CD14-positive monocyte (primary cell): ENCODE data around the gene GRIK4. TPM values are rescaled to one million over a fixed set of nuclear protein-coding genes. Genes with fewer than 3 reads are reported as not detected.

Experiments used
- DNase-seq, 3 donors: peaks; one replicate each; pipeline ENCODE4 v3.0.0-alpha.2; 2011 to 2022
- H2AFZ ChIP-seq: 2 replicates; pipeline ENCODE4 v1.6.0; 2012; ENCODE audit warnings: mild to moderate bottlenecking, low read depth, low read length, inconsistent platforms; ENCODE audit not compliant: insufficient read depth, poor library complexity, severe bottlenecking
- H3K27ac ChIP-seq, 2 donors: 1 replicate in 1 of 2; 2 replicates in 1 of 2; pipeline ENCODE4 v1.5.1; 2012 to 2013; ENCODE audit warnings: low read length in 2 of 2, control low read depth in 1 of 2, inconsistent platforms in 1 of 2, low read depth in 1 of 2, mild to moderate bottlenecking in 1 of 2
- H3K27me3 ChIP-seq, 2 donors: one replicate each; pipeline versions ENCODE4 v1.6.0 to v1.6.1; 2011 to 2013; ENCODE audit warnings: low read length in 2 of 2; ENCODE audit not compliant: control insufficient read depth in 2 of 2, insufficient read depth in 2 of 2
- H3K36me3 ChIP-seq, 2 donors: replicated peaks in 1 of 2; 1 replicate in 1 of 2; 2 replicates in 1 of 2; pipeline versions ENCODE4 v1.5.1 to v1.6.1; 2012 to 2013; ENCODE audit warnings: low read length in 2 of 2, control low read depth in 1 of 2, inconsistent platforms in 1 of 2, mild to moderate bottlenecking in 1 of 2; ENCODE audit not compliant: insufficient read depth in 2 of 2, control insufficient read depth in 1 of 2
- H3K4me1 ChIP-seq, 2 donors: 1 replicate in 1 of 2; 2 replicates in 1 of 2; pipeline versions ENCODE4 v1.5.1 to v1.6.1; 2012 to 2013; ENCODE audit warnings: low read length in 2 of 2, control low read depth in 1 of 2, inconsistent platforms in 1 of 2, mild to moderate bottlenecking in 1 of 2, moderate library complexity in 1 of 2; ENCODE audit not compliant: insufficient read depth in 2 of 2, control insufficient read depth in 1 of 2
- H3K4me2 ChIP-seq: replicated peaks from 2 replicates; pipeline ENCODE3; 2012; ENCODE audit warnings: low read length, moderate library complexity, mild to moderate bottlenecking; ENCODE audit not compliant: poor library complexity, severe bottlenecking; ENCODE audit errors: extremely low read depth
- H3K4me3 ChIP-seq, 3 experiments: fragments of 200-600 bp in 1 of 3; sonication (generic) in 1 of 3; replicated peaks in 1 of 3; 1 replicate in 2 of 3; 2 replicates in 1 of 3; pipeline ENCODE4 v1.5.1; 2011 to 2013; ENCODE audit warnings: low read length in 3 of 3, mild to moderate bottlenecking in 3 of 3, control low read depth in 2 of 3, low read depth in 2 of 3, inconsistent platforms in 1 of 3, moderate library complexity in 1 of 3
- H3K79me2 ChIP-seq: 2 replicates; pipeline ENCODE4 v1.6.0; 2012; ENCODE audit warnings: mild to moderate bottlenecking, control low read depth, inconsistent platforms, low read length, moderate library complexity; ENCODE audit not compliant: insufficient read depth
- H3K9ac ChIP-seq: 2 replicates; pipeline ENCODE4 v1.6.0; 2017; ENCODE audit warnings: low read length, mild to moderate bottlenecking; ENCODE audit not compliant: insufficient read depth, poor library complexity, severe bottlenecking
- H3K9me3 ChIP-seq, 2 donors: replicated peaks in 1 of 2; 1 replicate in 1 of 2; 2 replicates in 1 of 2; pipeline versions ENCODE4 v1.5.1 to v1.6.1; 2012 to 2013; ENCODE audit warnings: low read length in 2 of 2, control low read depth in 1 of 2; ENCODE audit not compliant: control insufficient read depth in 1 of 2, insufficient read depth in 1 of 2
- H4K20me1 ChIP-seq: 2 replicates; pipeline ENCODE4 v1.6.0; 2012; ENCODE audit warnings: mild to moderate bottlenecking, low read length, control low read depth, moderate library complexity; ENCODE audit not compliant: insufficient read depth
- H3K27ac Mint-ChIP-seq, 7 donors: one replicate each; pipeline ENCODE4 v1.8.0; 2020; ENCODE audit warnings: mild to moderate bottlenecking in 7 of 7, mixed read lengths in 7 of 7, moderate library complexity in 6 of 7, inconsistent platforms in 2 of 7
- H3K27me3 Mint-ChIP-seq, 3 donors: one replicate each; pipeline ENCODE4 v1.8.0; 2021 to 2022; ENCODE audit warnings: low read depth in 3 of 3, mild to moderate bottlenecking in 3 of 3, mixed read lengths in 3 of 3, moderate library complexity in 3 of 3, inconsistent platforms in 1 of 3
- H3K36me3 Mint-ChIP-seq, 2 donors: one replicate each; pipeline ENCODE4 v1.8.0; 2020; ENCODE audit warnings: mixed read lengths in 2 of 2, inconsistent platforms in 1 of 2, mild to moderate bottlenecking in 1 of 2
- H3K4me1 Mint-ChIP-seq: one replicate; pipeline ENCODE4 v1.8.0; 2020; ENCODE audit warnings: mild to moderate bottlenecking, mixed read lengths
- H3K4me3 Mint-ChIP-seq, 2 donors: one replicate each; pipeline ENCODE4 v1.8.0; 2020; ENCODE audit warnings: mild to moderate bottlenecking in 2 of 2, mixed read lengths in 2 of 2, moderate library complexity in 1 of 2
- H3K9me3 Mint-ChIP-seq, 7 donors: one replicate each; pipeline ENCODE4 v1.8.0; 2020 to 2022; ENCODE audit warnings: mixed read lengths in 7 of 7, mild to moderate bottlenecking in 6 of 7, moderate library complexity in 6 of 7, inconsistent platforms in 2 of 7
- CTCF ChIP-seq: fragments of 200-600 bp; IDR thresholded peaks from one replicate; pipeline ENCODE4 v1.8.0; 2022; ENCODE audit warnings: antibody characterized with exemption, mild to moderate bottlenecking
- WGBS: methylation state at CpG from one replicate; pipeline ENCODE4 v1.1.5; 2013; ENCODE audit warnings: missing lambda C conversion rate; ENCODE audit not compliant: insufficient coverage; 5-methylcytosine and 5-hydroxymethylcytosine counted together
- intact Hi-C, 2 donors: fragments of 100-400 bp; cut with micrococcal nuclease; formaldehyde crosslinking; loops; one replicate each; pipeline versions ENCODE4 v1.15.0 to v1.15.1; 2023
- polyA plus RNA-seq, 3 donors: library from polyadenylated mRNA; depleted of rRNA in 1 of 3; unstranded in 2 of 3; stranded (reverse) in 1 of 3; fragments of 300-500 nt in 2 of 3; fragments of >200 nt in 1 of 3; fragmentation: Illumina TruSeq in 2 of 3; gene quantifications; 1 replicate in 2 of 3; 2 replicates in 1 of 3; pipeline ENCODE4 v1.2.3, GENCODE V29; 2012 to 2021

The GRIK4 gene
- polyA plus RNA-seq, 3 donors: not detected

DNA sequence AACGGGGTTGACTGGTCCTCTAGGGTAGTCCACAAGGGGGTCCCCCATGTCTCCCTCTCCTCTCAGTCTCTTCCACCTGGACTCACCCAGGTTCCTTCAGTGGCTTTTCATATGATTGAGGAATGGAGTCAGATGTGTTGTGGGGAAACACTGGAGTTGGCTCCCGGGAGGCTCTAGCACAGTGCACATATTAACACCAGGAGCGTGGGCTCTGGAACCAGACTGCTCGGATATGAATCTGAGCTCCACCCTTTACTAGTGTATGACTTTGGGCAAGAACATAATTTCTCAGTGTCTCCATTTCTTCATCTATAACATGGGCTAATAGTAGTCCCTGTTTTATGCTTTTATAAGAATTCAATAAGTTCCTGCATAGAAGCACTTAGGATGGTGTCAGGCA lies 157.0 kb downstream of the GRIK4 start:
- intact Hi-C loops: no loop called here
- Mint-ChIP-seq H3K4me1 (no peaks in the 10 kb centered on the region), H3K36me3 (no peaks in the 10 kb centered on the region), H3K27ac (no peak overlapping the region), H3K4me3 (no peak overlapping the region), H3K9me3 (peaks cover 0 to 5% (median 0%) of the 10 kb centered on the region in 7 donors), H3K27me3 (peaks cover 4 to 14% (median 12%) of the 10 kb centered on the region in 3 donors)
- no peak overlapping the region for H3K27ac ChIP-seq
- TF ChIP-seq CTCF: no peak
- H3K27me3 ChIP-seq: no peaks in the 10 kb centered on the region
- no peaks in the 10 kb centered on the region for H3K79me2 ChIP-seq
- H3K36me3 ChIP-seq: no peaks in the 10 kb centered on the region
- no peak overlapping the region for H3K4me2 ChIP-seq
- no CpG with 5 or more reads among the region's 4 CpGs for WGBS
- H2AFZ ChIP-seq: no peak overlapping the region
- H3K4me1 ChIP-seq: no peaks in the 10 kb centered on the region
- no peaks in the 10 kb centered on the region for H4K20me1 ChIP-seq
- no peak for DNase-seq
- H3K4me3 ChIP-seq: no peak overlapping the region
- no peak overlapping the region for H3K9ac ChIP-seq
- no peaks in the 10 kb centered on the region for H3K9me3 ChIP-seq

- no peak overlapping the region for H2AFZ ChIP-seq
- Mint-ChIP-seq H3K36me3 (no peaks in the 10 kb centered on the region), H3K27ac (no peak overlapping the region), H3K9me3 (peaks cover 0 to 5% (median 2%) of the 10 kb centered on the region in 7 donors), H3K4me1 (no peaks in the 10 kb centered on the region), H3K27me3 (peaks cover 2 to 29% (median 10%) of the 10 kb centered on the region in 3 donors), H3K4me3 (no peak overlapping the region)
- H3K79me2 ChIP-seq: no peaks in the 10 kb centered on the region
- intact Hi-C loops: no loop called here
- no peak overlapping the region for H3K4me2 ChIP-seq
- no peak overlapping the region for H3K9ac ChIP-seq
- no peak for TF ChIP-seq CTCF
- no peaks in the 10 kb centered on the region for H3K4me1 ChIP-seq
- no peaks in the 10 kb centered on the region for H4K20me1 ChIP-seq
- H3K9me3 ChIP-seq: no peaks in the 10 kb centered on the region
- no peak for DNase-seq
- WGBS: 60% methylated on average over 1 of the region's 1 CpG
- no peak overlapping the region for H3K27ac ChIP-seq
- H3K4me3 ChIP-seq: no peak overlapping the region
- H3K36me3 ChIP-seq: no peaks in the 10 kb centered on the region
- H3K27me3 ChIP-seq: peaks cover 2 to 3% of the 10 kb centered on the region in 2 donors
These were observed 163.0 kb downstream of the GRIK4 start for GRCh38 chr11:120674542-120674941.
